Adrenal gland (tissue), 12 donors: Measurements from ENCODE around the gene STRIP2. TPM values are rescaled to one million over a fixed set of nuclear protein-coding genes. Genes with fewer than 3 reads are reported as not detected.
"Not testable (repeated sequence)": the region's sequence is repeated elsewhere in the genome, so short reads cannot be mapped to it uniquely, and the experiment has no call there.

Experiments
- DNase-seq, 7 donors: peaks; one replicate each; pipeline ENCODE4 v3.0.0-alpha.2; 2019 to 2020
- H3K27ac ChIP-seq, 5 donors: fragments of 200-600 bp; sonication (generic) in 4 of 5; 1 replicate in 3 of 5; 2 replicates in 2 of 5; pipeline versions ENCODE4 v1.5.1 to v1.8.0; 2016 to 2020; ENCODE audit warnings: mild to moderate bottlenecking in 1 of 5
- H3K27me3 ChIP-seq: fragments of 200-600 bp; 2 replicates; pipeline ENCODE4 v1.8.0; 2021
- H3K36me3 ChIP-seq, 2 donors: fragments of 200-600 bp; replicated peaks in 1 of 2; 1 replicate in 1 of 2; 2 replicates in 1 of 2; pipeline versions ENCODE4 v1.5.1 to v1.8.0; 2018 to 2022
- H3K4me1 ChIP-seq, 2 donors: fragments of 200-600 bp; replicated peaks in 1 of 2; 1 replicate in 1 of 2; 2 replicates in 1 of 2; pipeline versions ENCODE4 v1.5.1 to v1.8.0; 2018 to 2021
- H3K4me3 ChIP-seq, 4 donors: fragments of 200-600 bp; sonication (generic) in 3 of 4; one replicate each; pipeline ENCODE4 v1.5.1; 2016 to 2018
- H3K9me3 ChIP-seq, 3 donors: fragments of 200-600 bp; sonication (generic) in 1 of 3; replicated peaks in 1 of 3; 1 replicate in 2 of 3; 2 replicates in 1 of 3; pipeline versions ENCODE4 v1.5.1 to v1.8.0; 2016 to 2021
- CTCF ChIP-seq, 6 experiments: fragments of 450-650 bp in 4 of 6; fragments of 200-600 bp in 2 of 6; sonication (generic) in 1 of 6; IDR thresholded peaks; 1 replicate in 5 of 6; 2 replicates in 1 of 6; pipeline versions ENCODE4 v1.5.1 to v1.8.0; 2016 to 2021; ENCODE audit warnings: antibody characterized with exemption in 6 of 6, mild to moderate bottlenecking in 2 of 6, moderate library complexity in 1 of 6
- POLR2A ChIP-seq, 2 donors: fragments of 450-650 bp; IDR thresholded peaks; one replicate each; pipeline ENCODE4 v1.6.1; 2017; ENCODE audit warnings: antibody characterized with exemption in 2 of 2, mild to moderate bottlenecking in 2 of 2, moderate library complexity in 1 of 2
- WGBS, 4 donors: extraction: QIAGEN DNeasy Blood & Tissue Kit in 2 of 4; methylation state at CpG; one replicate each; pipeline versions ENCODE4 v1.1.5 to v1.1.7; 2013 to 2017; 5-methylcytosine and 5-hydroxymethylcytosine counted together
- intact Hi-C, 2 donors: fragments of 100-400 bp; cut with DNase I; formaldehyde crosslinking; loops; one replicate each; pipeline versions ENCODE4 v1.14.1 to v1.15.0; 2022 to 2023
- polyA plus RNA-seq, 3 donors: library from polyadenylated mRNA; stranded (reverse); fragments of 200-250 nt in 2 of 3; fragments of 350-450 nt in 1 of 3; fragmentation: Illumina TruSeq in 1 of 3; extraction: RNeasy Lipid Tissue Mini Kit (QIAGEN cat#74804) in 1 of 3; gene quantifications; one replicate each; pipeline ENCODE4 v1.2.3, GENCODE V29; 2013 to 2014
- total RNA-seq, 9 donors: library from RNA; depleted of rRNA in 4 of 9; stranded (reverse); fragments of >200 nt in 4 of 9; fragments of 120-200 nt in 1 of 9; fragmentation: NEBNext Ultra II Directional in 1 of 9; extraction: Animal tissue kit (Norgen Biotek cat#: 25700) in 1 of 9; gene quantifications; one replicate each; pipeline versions ENCODE4 v1.1.0 to v1.2.4, GENCODE V29; 2013 to 2023
- donor health status: healthy with polysubstance abuse.
- donor health status: Bipolar disorder and iron deficiency.
- donor health status: DM: yes; HTN: yes; CAD: no.
- donor health status: DM: no; HTN: no; CAD: no.
- donor health status: DM: no; HTN: no; CAD: no.
- donor health status: DM: yes; HTN: yes; CAD: no.

STRIP2 gene
- total and polyA plus RNA-seq, 12 donors = 0.67 to 10.1 (median 3.7) TPM

- peak; percentile 26 to 65 (median 34) for DNase-seq
- peaks cover 0 to 2% (median 0%) of the 10 kb centered on the region in 3 donors for H3K9me3 ChIP-seq
- H3K27me3 ChIP-seq = no peaks in the 10 kb centered on the region
- H3K27ac ChIP-seq = no peak overlapping the region
- intact Hi-C loops = no loop called here
- WGBS, 4 donors = 24 to 31% (median 26%) methylated on average over 2 of the region's 2 CpGs
- no peak for TF ChIP-seq POLR2A (IDR thresholded peaks at IDR 0.05)
- no peak for TF ChIP-seq CTCF (IDR thresholded peaks at IDR 0.05)
- H3K4me3 ChIP-seq = no peak overlapping the region
- peaks cover 7 to 10% of the 10 kb centered on the region in 2 donors for H3K4me1 ChIP-seq
- H3K36me3 ChIP-seq = no peaks in the 10 kb centered on the region
These were observed 9.4 kb downstream of the STRIP2 start for GRCh38 chr7:129443612-129444011.

- H3K36me3 ChIP-seq, H3K27me3 ChIP-seq, DNase-seq, intact Hi-C loops, H3K27ac ChIP-seq, H3K9me3 ChIP-seq, H3K4me3 ChIP-seq: not testable (repeated sequence)
- H3K4me1 ChIP-seq = peaks cover 7 to 10% of the 10 kb centered on the region in 2 donors
- 89 to 97% (median 92%) methylated on average over 5 of the region's 5 CpGs for WGBS, 4 donors
These were observed 10.5 kb downstream of the STRIP2 start for GRCh38 chr7:129444776-129445175.

GRCh38 chr7:129446925-129447324 is 12.7 kb downstream of the STRIP2 start:
- intact Hi-C loops, H3K27me3 ChIP-seq, H3K27ac ChIP-seq, H3K36me3 ChIP-seq, H3K9me3 ChIP-seq, H3K4me3 ChIP-seq: not testable (repeated sequence)
- peak in 3 of 7 donors; percentile 8 to 38 (median 24) for DNase-seq
- peaks cover 7 to 10% of the 10 kb centered on the region in 2 donors for H3K4me1 ChIP-seq
- 19 to 60% (median 46%) methylated on average over 1 to 2 of the region's 2 CpGs for WGBS, 4 donors

- H3K9me3 ChIP-seq, H3K27ac ChIP-seq, H3K4me3 ChIP-seq, H3K27me3 ChIP-seq, intact Hi-C loops, H3K36me3 ChIP-seq, DNase-seq: not testable (repeated sequence)
- H3K4me1 ChIP-seq = peaks cover 7 to 10% of the 10 kb centered on the region in 2 donors
- WGBS, 4 donors = 94 to 99% (median 98%) methylated on average over 6 of the region's 6 CpGs
These were observed 13.2 kb downstream of the STRIP2 start for GRCh38 chr7:129447445-129447844.

GRCh38 chr7:129448608-129449007 is 14.4 kb downstream of the STRIP2 start:
- H3K27me3 ChIP-seq, H3K4me3 ChIP-seq, intact Hi-C loops, H3K27ac ChIP-seq, H3K4me1 ChIP-seq, H3K9me3 ChIP-seq, DNase-seq, H3K36me3 ChIP-seq: not testable (repeated sequence)
- 86 to 97% (median 89%) methylated on average over 2 of the region's 2 CpGs for WGBS, 4 donors

GRCh38 chr7:129450295-129450694 is 16.1 kb downstream of the STRIP2 start:
- Histone ChIP-seq H3K4me1 (no peaks in the 10 kb centered on the region), H3K4me3 (no peak overlapping the region), H3K36me3 (no peaks in the 10 kb centered on the region), H3K9me3 (peaks cover 0 to 7% (median 0%) of the 10 kb centered on the region in 3 donors), H3K27ac (no peak overlapping the region), H3K27me3 (no peaks in the 10 kb centered on the region)
- DNase-seq = no peak
- intact Hi-C loops = no loop called here
- TF ChIP-seq CTCF (IDR thresholded peaks at IDR 0.05) = no peak
- no peak for TF ChIP-seq POLR2A (IDR thresholded peaks at IDR 0.05)
